GM19351 (cell line): ENCODE measurements around the gene COL19A1.
"Not testable (repeated sequence)": the region's sequence is repeated elsewhere in the genome, so short reads cannot be mapped to it uniquely, and the experiment has no call there.

Experiments
- ATAC-seq: cut with Tn5 transposase; IDR thresholded peaks from one replicate; pipeline ENCODE4 v1.9.1; 2021; ENCODE audit warnings: mild to moderate bottlenecking, moderate library complexity; ENCODE audit not compliant: unreplicated experiment

Gene COL19A1

DNA sequence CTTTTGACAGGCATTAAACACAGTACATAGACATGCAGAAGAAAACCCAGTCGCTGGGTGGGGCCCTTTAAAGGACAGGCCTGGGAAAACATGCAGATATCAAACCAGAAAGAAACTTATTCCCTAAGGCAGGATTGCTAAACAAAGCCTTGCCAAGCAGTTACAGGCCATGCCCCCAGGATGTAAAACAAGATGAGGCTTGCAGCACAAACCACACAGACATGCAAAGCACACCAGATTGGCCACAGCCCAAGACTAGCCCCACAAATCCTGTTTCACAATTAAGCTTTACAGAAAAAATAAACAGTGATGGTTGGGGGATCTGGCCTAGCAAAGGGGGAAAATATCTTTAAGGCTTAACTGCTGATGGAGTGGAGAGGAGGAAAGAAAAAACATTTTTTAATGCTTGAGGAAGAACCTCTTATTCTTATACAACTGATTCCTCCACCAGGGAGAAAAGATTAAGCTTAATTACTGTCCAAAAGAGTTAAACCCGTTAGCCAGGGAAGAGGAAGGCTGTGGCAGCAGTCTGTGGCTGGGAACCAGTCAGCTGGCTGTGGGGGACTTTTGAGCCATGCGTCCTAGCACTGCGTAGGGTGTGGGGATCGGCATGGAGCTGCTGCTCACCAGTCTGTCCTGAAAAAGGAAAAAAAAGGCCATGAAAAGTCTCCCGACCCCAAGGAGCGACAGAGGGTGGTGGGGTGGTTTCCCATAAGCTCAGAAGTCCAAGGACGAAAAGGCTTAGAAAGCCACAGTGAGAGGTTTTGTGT is 28.4 kb downstream of the COL19A1 start:
- no peak for ATAC-seq

DNA sequence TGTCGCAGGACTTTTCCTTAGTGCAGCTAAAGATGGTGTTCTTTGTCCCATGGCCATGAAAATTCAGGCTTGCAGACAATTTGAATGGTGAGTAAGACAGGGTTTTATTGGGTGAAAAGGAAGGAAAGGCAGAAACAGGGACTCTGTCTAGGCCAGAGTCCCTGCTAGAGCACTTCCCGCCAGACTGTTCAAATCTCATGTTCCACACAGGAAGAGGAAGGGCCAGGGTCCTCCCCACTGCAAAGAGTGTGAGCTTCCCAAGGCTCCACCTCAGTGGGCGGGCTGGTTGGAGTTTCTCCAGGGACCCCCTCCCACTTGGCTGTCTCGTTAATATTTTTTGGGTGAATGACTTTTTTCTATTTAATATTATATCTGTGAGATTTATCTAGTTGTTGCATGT is 29.0 kb downstream of the COL19A1 start:
- no peak for ATAC-seq

DNA sequence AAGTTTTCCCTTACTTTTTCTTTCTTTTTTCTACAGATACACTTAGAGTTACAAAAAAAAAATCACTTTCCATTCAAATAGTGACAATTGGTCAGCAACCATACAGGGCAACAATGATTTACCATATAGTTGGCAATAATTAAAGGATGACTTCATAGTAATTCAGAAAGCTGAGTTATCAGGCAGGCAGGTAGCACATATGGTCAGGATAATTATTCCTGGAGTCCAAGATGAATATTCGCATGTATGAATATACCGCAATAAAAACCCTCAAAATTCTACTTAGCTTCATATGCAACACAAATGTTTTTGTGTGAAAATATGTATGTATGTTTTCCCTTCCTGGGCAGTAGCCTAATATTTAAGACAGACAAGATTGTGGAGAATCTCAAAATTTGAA is 34.5 kb downstream of the COL19A1 start:
- no peak for ATAC-seq

DNA sequence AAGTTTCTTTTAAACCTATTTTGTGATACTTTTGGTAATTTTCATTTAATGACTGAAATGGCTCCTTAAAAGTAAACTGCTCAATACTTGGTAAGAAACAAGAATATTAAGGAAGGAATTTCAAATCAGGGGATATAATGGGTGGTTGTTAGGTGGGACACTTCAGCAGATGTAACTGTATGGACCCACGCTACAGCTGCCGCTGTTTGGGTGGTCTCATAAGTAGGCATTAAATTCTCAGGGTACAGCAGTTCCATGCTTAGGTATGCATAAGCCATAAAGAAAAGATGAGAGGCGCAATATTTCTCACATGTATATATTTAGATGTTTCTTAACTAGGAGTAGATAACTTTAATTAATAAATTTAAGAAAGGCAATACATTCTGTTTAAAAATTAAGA is 35.0 kb downstream of the COL19A1 start:
- no peak for ATAC-seq

- ATAC-seq = no peak
These were observed 41.7 kb downstream of the COL19A1 start for GRCh38 chr6:69907981-69908498.

DNA sequence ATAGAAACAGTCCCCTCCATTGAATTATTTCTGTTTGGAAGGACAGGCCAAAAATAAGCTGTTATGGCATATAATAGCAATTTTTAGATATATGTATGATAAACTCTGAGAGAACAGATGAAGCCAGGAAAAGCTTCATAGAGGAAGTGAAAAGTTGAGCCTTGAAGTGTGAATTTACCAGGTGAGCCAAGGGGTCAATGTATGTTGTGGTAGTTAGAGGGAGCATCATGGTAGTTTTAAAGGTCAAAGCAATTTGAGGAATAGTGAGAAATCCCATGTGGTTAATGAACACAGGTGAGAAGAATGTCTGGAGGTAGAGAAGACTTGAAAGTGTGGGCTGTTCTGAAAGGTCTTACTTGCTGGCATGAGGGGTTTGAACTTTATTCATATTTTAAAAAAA is 47.0 kb downstream of the COL19A1 start:
- ATAC-seq = no peak

DNA sequence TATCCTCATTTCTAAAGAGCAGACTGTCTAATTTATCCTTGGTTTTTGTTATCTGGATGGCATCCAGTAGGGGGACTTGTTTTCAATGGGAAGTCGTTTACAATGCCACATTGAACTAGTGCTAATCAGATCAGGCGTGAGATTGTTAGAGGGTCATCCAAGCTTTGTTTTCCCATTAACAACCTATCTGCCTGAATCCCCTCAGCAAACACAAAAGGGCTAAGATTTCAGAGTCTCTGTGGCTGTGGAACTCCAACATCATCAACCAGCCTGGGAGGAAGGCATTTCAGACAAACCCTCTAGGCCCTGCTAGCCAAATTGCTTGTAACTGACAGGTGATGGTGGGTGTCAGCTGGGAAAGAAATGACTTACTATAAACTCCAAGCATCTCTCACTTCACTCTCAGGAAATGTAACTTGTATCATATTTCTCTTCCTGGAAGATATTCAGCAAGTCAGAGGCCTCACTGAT is 47.7 kb downstream of the COL19A1 start:
- no peak for ATAC-seq

DNA sequence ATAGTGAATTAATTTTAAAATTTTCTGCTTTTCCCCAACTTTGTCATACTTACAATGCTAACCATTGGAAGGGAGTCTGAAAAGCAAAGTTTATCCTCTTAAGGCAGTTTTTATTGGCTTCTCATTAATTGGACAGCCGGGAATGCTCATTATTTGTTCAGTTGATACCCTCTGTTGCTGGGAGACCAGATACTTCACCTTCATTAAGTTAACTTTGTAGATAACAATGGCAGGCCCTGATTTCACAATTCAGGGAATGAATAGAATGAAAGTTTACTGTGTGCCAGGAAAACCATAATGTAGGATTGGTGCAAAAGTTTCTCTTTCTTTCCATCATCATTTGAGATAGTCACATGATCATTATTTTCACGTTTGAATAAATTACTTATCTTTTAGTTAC is 49.0 kb downstream of the COL19A1 start:
- no peak for ATAC-seq

GRCh38 chr6:69917834-69918233 is 51.5 kb downstream of the COL19A1 start:
- peak; percentile 50 for ATAC-seq

GRCh38 chr6:69918813-69919475 is 52.6 kb downstream of the COL19A1 start:
- ATAC-seq = no peak

DNA sequence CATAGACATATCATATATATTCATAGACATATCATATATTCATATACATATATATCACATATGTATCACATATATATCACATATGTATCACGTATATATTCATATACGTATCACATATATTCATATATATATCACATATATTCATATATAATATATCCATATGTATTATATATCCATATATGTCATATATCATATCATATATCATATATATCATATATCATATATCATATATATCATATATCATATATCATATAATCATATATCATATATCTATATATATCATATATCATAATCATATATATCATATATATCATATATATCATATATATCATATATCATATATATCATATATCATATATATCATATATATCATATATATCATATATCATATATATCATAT is 54.7 kb downstream of the COL19A1 start:
- ATAC-seq = not testable (repeated sequence)

GRCh38 chr6:69921611-69922010 is 55.3 kb downstream of the COL19A1 start:
- ATAC-seq = not testable (repeated sequence)

DNA sequence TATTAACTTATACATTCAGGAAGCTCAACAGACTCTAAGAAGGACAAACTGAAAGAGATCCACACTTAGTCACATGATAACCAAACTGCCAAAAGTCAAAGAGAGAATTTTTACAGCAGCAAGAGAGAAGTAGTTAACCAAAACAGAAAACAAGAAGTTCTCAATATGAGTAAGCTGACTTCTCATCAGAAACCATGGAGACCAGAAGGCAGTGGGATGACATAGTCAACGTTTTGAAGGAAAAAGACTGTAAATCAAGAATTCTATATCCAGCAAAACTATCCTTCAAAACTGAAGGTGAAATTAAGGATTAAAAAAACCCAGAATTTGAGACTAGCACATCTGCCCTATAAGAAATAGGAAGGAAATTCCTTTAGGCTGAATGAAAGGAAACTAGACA is 60.4 kb downstream of the COL19A1 start:
- no peak for ATAC-seq

- no peak for ATAC-seq
These were observed 66.9 kb downstream of the COL19A1 start for GRCh38 chr6:69933239-69933638.

DNA sequence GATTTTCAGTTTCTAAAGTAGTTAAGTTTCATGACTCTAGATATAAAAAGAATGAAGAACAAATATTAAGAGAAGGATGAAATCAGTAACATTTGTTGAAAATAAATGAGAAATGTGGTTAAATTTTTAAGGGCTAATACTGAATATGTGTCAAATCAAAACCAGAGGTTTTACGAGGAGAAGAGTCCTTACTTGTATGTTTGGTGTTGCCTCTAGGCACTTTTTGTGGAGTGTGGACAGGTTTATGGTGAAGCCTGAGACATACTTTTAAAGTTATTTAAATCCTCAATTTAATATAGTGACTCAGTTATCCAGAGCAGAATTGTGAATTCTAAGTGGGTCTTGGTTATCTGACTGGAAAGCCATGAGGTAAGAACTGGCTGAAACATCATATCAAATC is 68.7 kb downstream of the COL19A1 start:
- no peak for ATAC-seq

GRCh38 chr6:69936674-69937363 is 70.5 kb downstream of the COL19A1 start:
- ATAC-seq = no peak

GRCh38 chr6:69937402-69938136 is 71.2 kb downstream of the COL19A1 start:
- no peak for ATAC-seq

DNA sequence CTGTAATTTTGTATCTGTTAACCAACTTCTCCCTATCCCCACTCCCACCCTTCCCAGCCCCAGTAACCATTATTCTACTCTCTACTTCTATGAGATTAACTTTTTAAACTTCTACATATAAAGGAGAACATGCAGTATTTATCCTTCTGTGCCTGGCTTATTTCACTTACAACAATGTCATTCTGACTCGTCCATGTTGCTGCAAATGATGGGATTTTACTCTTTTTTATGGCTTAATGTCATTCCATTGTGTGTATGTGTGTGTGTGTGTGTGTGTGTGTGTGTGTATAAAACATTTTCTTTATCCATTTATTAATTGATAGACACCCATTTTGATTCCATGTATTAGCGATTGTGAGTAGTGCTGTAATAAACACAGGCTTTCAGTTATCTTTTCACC is 76.1 kb downstream of the COL19A1 start:
- no peak for ATAC-seq

GRCh38 chr6:69945192-69945591 is 78.8 kb downstream of the COL19A1 start:
- no peak for ATAC-seq

GRCh38 chr6:69948479-69949114 is 82.2 kb downstream of the COL19A1 start:
- ATAC-seq = no peak
